Activated naive CD8-positive, alpha-beta T cell treated with anti-CD3 and anti-CD28 coated beads, Interleukin-2, amount 10 ng/mL, durations not matched to agents 7 days and 5 days (primary cell): ENCODE data around the gene ST8SIA6. TPM values are rescaled to one million over a fixed set of nuclear protein-coding genes. Genes with fewer than 3 reads are reported as not detected.
"Not testable (repeated sequence)": the region's sequence is repeated elsewhere in the genome, so short reads cannot be mapped to it uniquely, and the experiment has no call there.

Experiments
- ATAC-seq: fragments of 150-1000 bp; cut with Tn5 transposase; one replicate; pipeline ENCODE4 v1.10.0; 2021; ENCODE audit warnings: low read depth, moderate library complexity
- POLR2A ChIA-PET: fragments of 350-600 bp; sonication (Branson Sonifier 250); formaldehyde crosslinking; loops from one replicate; lab custom pipeline; 2021; ENCODE audit warnings: antibody characterized with exemption; lab: Charles Lee
- DNase-seq: peaks from one replicate; pipeline ENCODE4 v3.0.0; 2021
- H3K27ac Mint-ChIP-seq: one replicate; pipeline ENCODE4 v1.8.0; 2022; ENCODE audit warnings: mild to moderate bottlenecking, mixed read lengths
- H3K27me3 Mint-ChIP-seq: one replicate; pipeline ENCODE4 v1.8.0; 2022; ENCODE audit warnings: mild to moderate bottlenecking, moderate library complexity, mixed read lengths
- H3K36me3 Mint-ChIP-seq: one replicate; pipeline ENCODE4 v1.8.0; 2021; ENCODE audit warnings: mild to moderate bottlenecking, mixed read lengths
- H3K4me1 Mint-ChIP-seq: one replicate; pipeline ENCODE4 v1.8.0; 2021; ENCODE audit warnings: mixed read lengths
- H3K4me3 Mint-ChIP-seq: one replicate; pipeline ENCODE4 v1.8.0; 2022; ENCODE audit warnings: mild to moderate bottlenecking, moderate library complexity, mixed read lengths
- H3K9me3 Mint-ChIP-seq: one replicate; pipeline ENCODE4 v1.8.0; 2021; ENCODE audit warnings: mixed read lengths
- total RNA-seq, 2 experiments: library from RNA; stranded (reverse); gene quantifications; one replicate each; pipeline ENCODE4 v1.2.3, GENCODE V29; 2021

ST8SIA6 gene
- total RNA-seq, 2 experiments from 2014 or later, result 0.34 to 0.61 TPM

DNA sequence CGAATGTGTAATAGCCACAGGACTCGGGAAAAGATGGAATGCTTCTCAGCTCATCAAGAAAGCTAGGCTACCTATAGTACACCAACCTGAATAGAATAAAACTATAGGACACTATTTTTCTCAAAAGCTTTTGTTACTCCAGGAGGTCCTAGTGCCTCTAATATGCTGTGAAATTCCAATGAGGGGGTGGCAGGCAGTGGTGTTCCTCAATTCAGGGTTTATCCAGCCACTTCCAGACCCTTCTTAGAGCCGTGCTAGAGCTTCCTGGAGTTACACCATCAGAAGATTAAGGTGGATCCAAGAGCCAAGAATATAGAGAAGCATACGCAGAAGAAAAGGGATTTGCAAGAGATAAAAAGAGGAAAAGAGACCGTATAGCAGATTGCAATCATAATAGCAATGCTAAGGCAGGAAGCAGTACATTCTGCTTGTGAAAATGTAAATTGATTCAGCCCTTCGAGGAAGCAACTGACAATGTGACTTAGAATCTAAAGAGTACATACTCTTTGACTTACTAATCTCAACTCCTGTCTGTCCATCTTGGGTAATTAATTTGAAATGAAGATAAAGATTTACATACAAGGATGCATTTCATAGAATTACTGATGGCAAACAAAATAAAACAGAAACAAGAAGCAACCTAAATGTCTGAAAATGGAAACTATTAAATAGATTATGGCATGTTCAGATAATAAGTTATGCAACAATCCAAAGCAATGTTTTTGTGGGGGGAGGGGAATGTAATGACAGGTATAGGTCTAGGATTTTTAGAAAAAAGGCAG, 2.1 kb downstream of the ST8SIA6 start:
- H3K9me3 Mint-ChIP-seq, result peaks cover 8% of the 10 kb centered on the region
- ATAC-seq (no peak), DNase-seq (no peak)
- H3K36me3 Mint-ChIP-seq, result peaks cover 1% of the 10 kb centered on the region
- POLR2A ChIA-PET, result no interaction called here
- H3K27me3 Mint-ChIP-seq, result peaks cover 63% of the 10 kb centered on the region
- peak overlapping the region; percentile 3 for H3K4me3 Mint-ChIP-seq
- peaks cover 8% of the 10 kb centered on the region for H3K4me1 Mint-ChIP-seq
- no peak overlapping the region for H3K27ac Mint-ChIP-seq

DNA sequence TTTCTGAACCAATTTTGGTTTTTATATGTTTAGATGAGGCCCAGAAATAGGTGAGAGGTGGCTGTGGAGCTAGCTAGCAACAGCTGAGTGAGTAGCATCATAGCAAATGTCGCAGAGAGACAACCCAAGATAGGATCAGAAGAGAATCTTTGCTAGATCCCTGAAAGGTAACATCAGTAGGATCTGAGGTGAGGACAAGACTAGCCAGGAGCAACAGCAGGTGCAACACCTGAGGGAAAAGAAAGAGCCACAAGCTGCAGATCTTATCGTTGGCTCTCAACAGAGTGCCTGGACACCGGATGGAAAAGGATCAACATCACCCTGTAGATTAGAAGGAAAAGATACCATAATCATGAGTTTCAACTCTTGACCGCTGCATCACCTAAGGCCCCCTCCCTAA, 4.4 kb downstream of the ST8SIA6 start:
- POLR2A ChIA-PET, result no interaction called here
- Mint-ChIP-seq H3K4me1 (peaks cover 8% of the 10 kb centered on the region), H3K27me3 (peaks cover 50% of the 10 kb centered on the region), H3K27ac (no peak overlapping the region), H3K9me3 (peaks cover 8% of the 10 kb centered on the region), H3K36me3 (peaks cover 1% of the 10 kb centered on the region), H3K4me3 (no peak overlapping the region)
- DNase-seq (no peak), ATAC-seq (no peak)

DNA sequence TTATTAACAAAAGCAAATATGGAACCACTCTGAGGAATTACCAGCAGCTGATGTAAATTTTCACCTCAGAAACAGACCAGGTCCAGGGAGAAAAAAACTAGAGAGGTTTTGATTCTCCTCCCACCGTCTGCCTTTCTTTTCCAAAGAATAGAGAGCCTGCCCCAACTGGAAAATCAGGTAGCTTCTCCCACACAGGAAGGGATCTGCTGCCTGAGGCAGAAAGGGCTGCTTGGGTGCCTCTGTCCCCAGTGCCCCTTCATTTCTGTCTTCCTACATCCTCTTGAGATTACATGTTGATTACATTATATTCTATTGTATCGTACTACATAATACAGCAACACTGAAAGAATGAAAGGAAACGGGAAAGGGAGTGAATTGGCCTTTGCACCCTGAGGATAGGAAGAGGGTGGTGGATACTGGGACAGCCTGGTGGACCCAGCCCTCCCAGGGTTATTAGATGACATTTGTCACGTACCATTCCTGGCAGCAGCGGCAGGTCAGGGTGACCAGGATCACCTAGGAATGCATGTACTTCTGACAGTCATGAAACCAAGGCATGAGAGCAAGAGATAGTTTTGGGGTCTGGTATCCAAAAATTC, 8.9 kb downstream of the ST8SIA6 start:
- H3K36me3 Mint-ChIP-seq, result peaks cover 1% of the 10 kb centered on the region
- peaks cover 8% of the 10 kb centered on the region for H3K9me3 Mint-ChIP-seq
- peaks cover 26% of the 10 kb centered on the region for H3K27me3 Mint-ChIP-seq
- H3K4me1 Mint-ChIP-seq, result peaks cover 7% of the 10 kb centered on the region
- no peak overlapping the region for H3K27ac Mint-ChIP-seq
- ATAC-seq, result no peak
- no peak overlapping the region for H3K4me3 Mint-ChIP-seq
- DNase-seq, result no peak
- POLR2A ChIA-PET, result no interaction called here

DNA sequence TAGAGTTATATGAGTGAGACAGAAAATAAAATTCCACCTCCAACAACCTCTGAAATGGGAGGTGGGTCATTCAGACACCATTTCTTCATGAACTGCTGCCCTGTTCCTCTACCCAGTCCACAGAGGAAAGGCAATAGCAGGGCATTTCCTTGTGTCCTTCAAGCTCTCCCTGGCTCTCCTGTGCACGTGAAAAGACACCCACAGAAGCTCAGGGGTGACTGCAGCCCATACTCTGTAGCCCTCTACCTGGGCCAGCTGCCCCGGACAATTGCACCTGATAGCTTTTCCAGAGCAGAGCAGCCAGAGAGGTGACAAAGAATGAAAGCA, 10.0 kb downstream of the ST8SIA6 start:
- peak overlapping the region; percentile 35 for H3K4me3 Mint-ChIP-seq
- peaks cover 4% of the 10 kb centered on the region for H3K9me3 Mint-ChIP-seq
- no peak overlapping the region for H3K27ac Mint-ChIP-seq
- H3K4me1 Mint-ChIP-seq, result peaks cover 7% of the 10 kb centered on the region
- peaks cover 22% of the 10 kb centered on the region for H3K27me3 Mint-ChIP-seq
- ATAC-seq, result no peak
- POLR2A ChIA-PET, result interaction anchor here (0.6 kb wide), 1 partner anchor 18 kb away, joined by 3 read pairs; no protein-coding TSS in a partner anchor
- no peak for DNase-seq
- no peaks in the 10 kb centered on the region for H3K36me3 Mint-ChIP-seq

DNA sequence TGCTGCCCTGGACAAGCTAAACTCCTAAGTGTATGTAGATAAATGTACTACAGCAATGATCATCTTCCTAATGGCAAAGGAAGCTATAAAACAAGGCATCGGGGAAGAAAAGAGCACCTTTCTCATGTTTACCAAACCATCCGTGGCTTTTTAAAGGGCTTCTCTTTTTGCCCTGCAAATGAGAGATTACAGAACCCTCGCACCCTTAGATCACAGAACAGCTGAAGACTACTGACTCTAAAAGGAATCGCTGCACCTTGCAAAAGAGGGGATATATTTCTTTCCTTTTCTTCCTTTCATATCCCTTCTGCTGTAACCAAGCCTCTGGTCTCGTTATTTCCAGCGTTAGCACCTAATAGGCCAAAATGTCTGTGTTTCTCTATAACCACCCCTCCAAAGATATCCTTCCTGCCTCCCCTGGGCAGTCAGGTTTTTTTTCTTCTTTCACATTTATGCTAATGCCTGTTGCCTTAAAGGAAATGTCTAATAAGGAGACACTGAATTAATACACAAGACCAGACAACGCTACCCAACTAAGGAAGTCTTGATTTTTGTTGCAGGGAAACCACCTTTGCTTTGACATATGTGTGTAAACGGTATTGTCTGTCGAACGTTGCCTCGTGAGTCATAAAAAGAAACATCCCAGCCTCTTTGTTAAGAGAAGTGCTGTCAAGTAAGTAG, 10.5 kb downstream of the ST8SIA6 start:
- POLR2A ChIA-PET, result interaction anchor here (0.6 kb wide), 1 partner anchor 17 kb away, joined by 3 read pairs; no protein-coding TSS in a partner anchor
- Mint-ChIP-seq H3K4me3 (peak overlapping the region; percentile 35), H3K36me3 (no peaks in the 10 kb centered on the region), H3K9me3 (peaks cover 4% of the 10 kb centered on the region), H3K27ac (no peak overlapping the region), H3K4me1 (peaks cover 7% of the 10 kb centered on the region), H3K27me3 (peaks cover 25% of the 10 kb centered on the region)
- no peak for DNase-seq
- peak; percentile 66 for ATAC-seq

DNA sequence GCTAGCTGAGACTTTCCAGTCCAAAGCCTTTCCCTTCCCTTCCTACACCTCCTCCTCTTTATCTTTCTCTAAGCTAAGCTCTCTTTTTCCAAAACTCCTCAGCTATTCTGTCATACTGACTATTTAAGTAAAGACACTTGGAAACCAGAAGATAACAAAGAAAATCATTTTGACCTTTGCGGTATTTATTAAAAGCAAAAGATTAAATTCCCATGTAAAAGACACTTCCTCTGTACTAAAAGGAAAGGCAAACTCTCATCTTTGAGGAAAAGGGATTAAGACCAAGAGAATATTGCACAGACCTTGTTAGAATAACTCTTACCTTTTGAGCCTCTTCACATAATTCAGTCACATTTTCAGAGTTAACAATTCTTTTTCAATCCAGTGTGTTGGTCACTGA, 15.8 kb downstream of the ST8SIA6 start:
- peaks cover 1% of the 10 kb centered on the region for H3K4me1 Mint-ChIP-seq
- DNase-seq, result no peak
- POLR2A ChIA-PET, result no interaction called here
- no peak for ATAC-seq
- no peak overlapping the region for H3K27ac Mint-ChIP-seq
- peaks cover 21% of the 10 kb centered on the region for H3K27me3 Mint-ChIP-seq
- no peak overlapping the region for H3K4me3 Mint-ChIP-seq
- H3K9me3 Mint-ChIP-seq, result no peaks in the 10 kb centered on the region
- no peaks in the 10 kb centered on the region for H3K36me3 Mint-ChIP-seq

DNA sequence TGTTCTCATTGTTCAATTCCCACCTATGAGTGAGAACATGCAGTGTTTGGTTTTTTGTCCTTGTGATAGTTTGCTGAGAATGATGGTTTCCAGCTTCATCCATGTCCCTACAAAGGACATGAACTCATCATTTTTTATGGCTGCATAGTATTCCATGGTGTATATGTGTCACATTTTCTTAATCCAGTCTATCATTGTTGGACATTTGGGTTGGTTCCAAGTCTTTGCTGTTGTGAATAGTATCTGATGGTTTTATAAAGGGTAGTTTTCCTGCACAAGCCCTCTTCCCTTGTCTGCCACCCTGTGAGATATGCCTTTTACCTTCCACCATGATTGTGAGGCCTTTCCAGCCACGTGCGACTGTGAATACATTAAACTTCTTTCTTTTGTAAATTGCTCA, 17.8 kb downstream of the ST8SIA6 start:
- H3K4me1 Mint-ChIP-seq, H3K27ac Mint-ChIP-seq, DNase-seq, H3K9me3 Mint-ChIP-seq, H3K36me3 Mint-ChIP-seq, ATAC-seq, POLR2A ChIA-PET, H3K4me3 Mint-ChIP-seq: not testable (repeated sequence)
- peaks cover 23% of the 10 kb centered on the region for H3K27me3 Mint-ChIP-seq

DNA sequence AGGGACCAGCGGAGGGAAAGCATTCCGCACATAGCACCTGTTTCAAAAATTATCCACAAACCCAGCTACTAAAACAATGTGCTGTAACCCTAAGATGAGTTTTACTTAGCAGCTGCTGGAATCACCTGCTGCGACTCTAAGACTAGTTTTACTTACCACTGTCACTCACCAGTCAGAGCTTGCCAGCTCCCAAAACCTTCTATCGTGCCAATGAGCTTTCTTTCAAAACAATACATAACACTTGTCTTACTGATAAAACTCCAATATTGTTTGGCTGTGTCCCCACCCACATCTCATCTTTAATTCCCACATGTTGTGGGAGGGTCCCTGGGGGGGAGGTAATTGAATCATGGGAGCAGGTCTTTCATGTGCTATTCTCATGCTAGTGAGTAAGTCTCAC, 18.4 kb downstream of the ST8SIA6 start:
- Mint-ChIP-seq H3K4me3 (no peak overlapping the region), H3K9me3 (no peaks in the 10 kb centered on the region), H3K36me3 (no peaks in the 10 kb centered on the region), H3K4me1 (peaks cover 2% of the 10 kb centered on the region), H3K27ac (no peak overlapping the region), H3K27me3 (peaks cover 21% of the 10 kb centered on the region)
- POLR2A ChIA-PET, result no interaction called here
- ATAC-seq, result no peak
- DNase-seq, result no peak

DNA sequence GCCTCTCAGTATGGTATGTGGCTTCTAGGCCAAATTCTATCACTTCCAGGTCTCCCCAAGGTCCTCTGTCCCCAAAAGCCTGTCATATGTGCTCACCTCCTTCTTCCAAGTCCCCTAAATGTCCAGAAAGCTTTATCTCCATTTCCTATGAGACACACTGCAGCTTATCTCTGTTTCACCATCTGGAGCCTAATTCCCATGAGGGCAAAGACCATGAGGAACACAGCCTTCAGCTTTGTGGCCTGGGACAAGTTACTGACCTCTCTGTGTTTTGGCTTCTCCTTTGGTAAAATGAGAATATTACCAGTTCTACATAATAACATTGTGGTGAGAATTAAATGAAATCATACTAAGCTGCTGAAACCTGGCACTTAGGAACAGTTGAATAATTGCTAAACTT, 19.2 kb downstream of the ST8SIA6 start:
- no peak for ATAC-seq
- Mint-ChIP-seq H3K4me3 (no peak overlapping the region), H3K9me3 (no peaks in the 10 kb centered on the region), H3K27ac (no peak overlapping the region), H3K4me1 (peaks cover 8% of the 10 kb centered on the region), H3K36me3 (no peaks in the 10 kb centered on the region), H3K27me3 (peaks cover 20% of the 10 kb centered on the region)
- POLR2A ChIA-PET, result no interaction called here
- DNase-seq, result no peak

DNA sequence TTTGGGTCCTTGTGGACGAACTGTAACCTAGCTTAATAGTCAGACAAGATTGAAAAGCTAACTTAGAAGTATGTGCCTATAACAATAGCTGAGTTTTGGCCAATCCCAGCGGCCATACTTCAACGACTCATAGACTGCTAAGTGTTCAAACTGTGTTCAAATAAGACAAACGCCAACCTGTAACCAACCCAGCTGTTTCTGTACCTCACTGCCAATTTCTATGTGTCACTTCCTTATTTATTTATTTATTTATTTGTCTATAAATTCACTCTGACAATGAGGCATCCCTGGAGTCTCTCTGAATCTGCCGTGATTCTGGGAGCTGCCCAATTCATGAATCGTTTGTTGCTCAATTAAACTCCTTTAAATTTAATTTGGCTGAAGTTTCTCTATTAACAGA, 21.7 kb downstream of the ST8SIA6 start:
- Mint-ChIP-seq H3K27ac (no peak overlapping the region), H3K4me3 (no peak overlapping the region), H3K27me3 (peaks cover 8% of the 10 kb centered on the region), H3K4me1 (peaks cover 27% of the 10 kb centered on the region), H3K36me3 (no peaks in the 10 kb centered on the region), H3K9me3 (no peaks in the 10 kb centered on the region)
- ATAC-seq (no peak), DNase-seq (no peak)
- POLR2A ChIA-PET, result no interaction called here

DNA sequence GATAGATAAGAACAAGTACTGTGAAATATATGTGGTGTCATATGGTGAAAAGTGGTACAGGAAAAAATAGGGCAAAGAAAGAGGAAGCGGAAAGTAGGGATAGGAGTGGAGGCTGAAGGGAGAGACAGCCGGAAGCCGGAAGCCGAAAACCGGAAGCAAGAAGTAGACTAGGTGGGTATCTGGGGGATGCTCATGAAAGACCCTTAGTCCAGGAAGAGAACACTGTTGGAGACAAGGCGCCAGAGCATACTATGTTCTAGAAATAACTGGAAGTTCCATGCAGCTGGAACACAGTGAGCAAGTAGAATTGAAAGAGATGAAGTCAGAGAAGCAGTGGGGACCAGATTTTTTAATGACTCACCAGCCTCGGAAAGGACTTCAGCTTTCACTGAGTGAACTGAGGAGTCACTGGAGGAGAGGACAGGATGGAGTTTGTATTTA, 22.5 kb downstream of the ST8SIA6 start:
- no peak overlapping the region for H3K4me3 Mint-ChIP-seq
- no peak overlapping the region for H3K27ac Mint-ChIP-seq
- H3K9me3 Mint-ChIP-seq, result no peaks in the 10 kb centered on the region
- DNase-seq, result no peak
- H3K36me3 Mint-ChIP-seq, result no peaks in the 10 kb centered on the region
- ATAC-seq, result no peak
- POLR2A ChIA-PET, result interaction anchor here (1.1 kb wide), 1 partner anchor 17 kb away, joined by 4 read pairs; no protein-coding TSS in a partner anchor
- H3K4me1 Mint-ChIP-seq, result peaks cover 36% of the 10 kb centered on the region
- H3K27me3 Mint-ChIP-seq, result peaks cover 7% of the 10 kb centered on the region

DNA sequence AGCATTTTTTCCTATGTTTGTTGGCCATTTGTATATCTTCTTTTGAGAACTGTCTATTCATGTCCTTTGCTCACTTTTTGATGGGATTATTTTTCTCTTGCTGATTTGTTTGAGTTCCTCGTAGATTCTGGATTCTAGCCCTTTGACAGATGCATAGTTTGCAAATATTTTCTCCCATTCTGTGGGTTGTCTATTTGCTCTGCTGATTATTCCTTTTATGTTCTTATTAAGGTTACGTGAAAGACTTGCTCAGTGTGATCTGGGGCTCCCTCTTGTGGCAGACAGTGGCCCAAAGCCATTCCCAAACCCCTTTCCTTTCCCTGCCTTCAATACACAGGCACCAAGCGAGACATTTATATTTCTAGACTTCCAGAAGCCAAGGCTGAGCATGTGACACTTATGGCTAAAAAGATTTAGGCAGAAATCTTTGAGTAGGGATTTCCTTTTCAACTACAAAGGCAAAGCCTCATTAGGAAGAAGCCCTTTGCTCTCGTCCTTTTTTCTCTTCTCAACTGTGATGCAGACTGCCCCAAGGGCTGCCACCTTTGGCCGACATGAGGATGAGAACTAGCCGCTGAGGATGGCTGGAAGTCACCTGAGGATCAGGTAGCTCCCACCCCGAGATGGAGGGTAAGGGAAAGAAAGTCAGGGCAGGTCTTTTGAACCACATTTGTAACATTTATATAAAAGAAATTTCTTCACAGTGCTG, 23.6 kb downstream of the ST8SIA6 start:
- H3K36me3 Mint-ChIP-seq, result no peaks in the 10 kb centered on the region
- no peak for ATAC-seq
- H3K27me3 Mint-ChIP-seq, result peaks cover 7% of the 10 kb centered on the region
- DNase-seq, result peak; percentile 49
- POLR2A ChIA-PET, result interaction anchor here (1.1 kb wide), 1 partner anchor 18 kb away, joined by 4 read pairs; no protein-coding TSS in a partner anchor
- no peak overlapping the region for H3K4me3 Mint-ChIP-seq
- no peak overlapping the region for H3K27ac Mint-ChIP-seq
- no peaks in the 10 kb centered on the region for H3K9me3 Mint-ChIP-seq
- peaks cover 43% of the 10 kb centered on the region for H3K4me1 Mint-ChIP-seq

DNA sequence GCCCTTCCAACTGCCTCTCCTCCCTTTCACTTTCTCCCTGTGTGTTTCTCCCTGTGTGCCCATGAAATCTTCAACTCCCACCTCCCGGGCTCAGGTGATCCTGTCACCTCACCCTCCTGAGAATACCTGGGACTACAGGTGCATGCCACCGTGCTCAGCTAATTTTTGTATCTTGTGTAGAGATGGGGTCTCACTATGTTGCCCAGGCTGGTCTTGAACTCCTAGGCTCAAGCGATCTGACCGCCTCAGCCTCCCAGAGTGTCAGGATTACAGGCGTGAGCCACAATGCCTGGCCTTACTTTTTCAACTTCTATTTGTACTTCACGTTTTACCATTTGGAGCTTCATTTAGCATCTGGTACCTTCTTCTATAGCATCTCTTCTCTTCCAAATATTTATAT, 24.9 kb downstream of the ST8SIA6 start:
- peaks cover 7% of the 10 kb centered on the region for H3K27me3 Mint-ChIP-seq
- H3K4me3 Mint-ChIP-seq, result peak overlapping the region; percentile 75
- H3K9me3 Mint-ChIP-seq, result no peaks in the 10 kb centered on the region
- DNase-seq, result no peak
- H3K36me3 Mint-ChIP-seq, result no peaks in the 10 kb centered on the region
- peak overlapping the region; percentile 88 for H3K27ac Mint-ChIP-seq
- no peak for ATAC-seq
- peaks cover 49% of the 10 kb centered on the region for H3K4me1 Mint-ChIP-seq
- POLR2A ChIA-PET, result interaction anchor here (1.1 to 1.3 kb wide), 3 partner anchors 17 to 612 kb away, joined by 3 to 5 read pairs (median 4); partner anchors contain the start of gene RSU1
